MCF 10A (cell line): ENCODE results near the gene RELB. TPM values are rescaled to one million over a fixed set of nuclear protein-coding genes. Genes with fewer than 3 reads are reported as not detected.

Experiments
- BruUV-seq: library from RNA; stranded (reverse); fragments of 400-500 nt; replicated peaks from 2 replicates; lab custom pipeline; 2021; lab: Mats Ljungman, UMichigan
- CTCF ChIA-PET: fragments of 300-600 bp; sonication (Branson Sonifier 250); formaldehyde crosslinking; extraction: SDS; loops from one replicate; lab custom pipeline; 2021; ENCODE audit warnings: antibody characterized with exemption, inconsistent platforms; lab: Yijun Ruan, JAX
- POLR2A ChIA-PET: fragments of 300-600, 350-650 bp; sonication (Branson Sonifier 250); formaldehyde crosslinking; extraction: SDS; loops from one replicate; lab custom pipeline; 2020; ENCODE audit warnings: antibody characterized with exemption, inconsistent platforms; lab: Yijun Ruan, JAX
- DNase-seq: peaks from one replicate; pipeline ENCODE4 v3.0.0-alpha.2; 2018; ENCODE audit not compliant: unreplicated experiment
- H3K27ac Mint-ChIP-seq: one replicate; pipeline ENCODE4 v1.8.0; 2022; ENCODE audit warnings: mild to moderate bottlenecking, low read depth, mixed read lengths; ENCODE audit not compliant: unreplicated experiment
- H3K27me3 Mint-ChIP-seq: one replicate; pipeline ENCODE4 v1.8.0; 2022; ENCODE audit warnings: mixed read lengths; ENCODE audit not compliant: insufficient read depth, unreplicated experiment
- H3K36me3 Mint-ChIP-seq: one replicate; pipeline ENCODE4 v1.8.0; 2022; ENCODE audit warnings: mild to moderate bottlenecking, moderate library complexity, mixed read lengths; ENCODE audit not compliant: insufficient read depth, unreplicated experiment
- H3K4me1 Mint-ChIP-seq: one replicate; pipeline ENCODE4 v1.8.0; 2022; ENCODE audit warnings: mixed read lengths; ENCODE audit not compliant: insufficient read depth, unreplicated experiment
- H3K4me3 Mint-ChIP-seq: one replicate; pipeline ENCODE4 v1.8.0; 2022; ENCODE audit warnings: mild to moderate bottlenecking, moderate library complexity, mixed read lengths; ENCODE audit not compliant: unreplicated experiment
- H3K9me3 Mint-ChIP-seq: one replicate; pipeline ENCODE4 v1.8.0; 2022; ENCODE audit warnings: mixed read lengths; ENCODE audit not compliant: unreplicated experiment
- CTCF ChIP-seq: fragments of 200-600 bp; IDR thresholded peaks from one replicate; pipeline ENCODE4 v1.8.0; 2022; ENCODE audit warnings: antibody characterized with exemption, mild to moderate bottlenecking; ENCODE audit not compliant: unreplicated experiment
- intact Hi-C: fragments of 100-400 bp; cut with micrococcal nuclease; formaldehyde crosslinking; loops from 2 replicates; pipeline ENCODE4 v1.14.1; 2022
- total RNA-seq: library from RNA; stranded (reverse); gene quantifications from 2 replicates; pipeline ENCODE4 v1.2.3, GENCODE V29; 2022

The RELB gene
- total RNA-seq, 1 experiment from 2014 or later = 39.8 TPM

DNA sequence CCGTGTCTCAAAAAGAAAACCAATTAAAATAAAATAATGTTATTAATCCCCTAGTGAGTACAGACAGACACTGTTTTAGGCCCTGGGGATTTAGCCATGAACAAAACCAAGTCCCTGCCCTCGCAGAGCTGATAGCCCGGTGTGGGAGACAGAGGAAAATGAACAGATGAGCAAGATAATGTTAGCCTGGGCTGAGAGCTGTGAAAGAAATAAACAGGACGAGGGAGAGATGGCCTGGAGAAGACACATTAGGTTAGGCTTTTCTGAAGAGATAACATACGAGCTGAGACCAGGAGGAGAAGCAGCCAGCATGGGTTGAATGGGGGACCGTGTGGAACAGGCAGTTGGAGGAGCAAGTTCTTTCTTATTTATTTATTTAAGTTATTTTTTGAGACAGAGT lies 9.0 kb downstream of the RELB start:
- H3K27me3 Mint-ChIP-seq = no peaks in the 10 kb centered on the region
- H3K4me1 Mint-ChIP-seq = no peaks in the 10 kb centered on the region
- no peak for TF ChIP-seq CTCF
- no peak overlapping the region for H3K27ac Mint-ChIP-seq
- BruUV-seq = no TSS peak
- intact Hi-C loops = no loop called here
- no peak for DNase-seq
- no peak overlapping the region for H3K4me3 Mint-ChIP-seq
- H3K9me3 Mint-ChIP-seq = no peaks in the 10 kb centered on the region
- peaks cover 68% of the 10 kb centered on the region for H3K36me3 Mint-ChIP-seq
- CTCF ChIA-PET = interaction anchor here (0.9 kb wide), 1 partner anchor 50 kb away, joined by 3 read pairs; no protein-coding TSS in a partner anchor
- POLR2A ChIA-PET = no interaction called here

DNA sequence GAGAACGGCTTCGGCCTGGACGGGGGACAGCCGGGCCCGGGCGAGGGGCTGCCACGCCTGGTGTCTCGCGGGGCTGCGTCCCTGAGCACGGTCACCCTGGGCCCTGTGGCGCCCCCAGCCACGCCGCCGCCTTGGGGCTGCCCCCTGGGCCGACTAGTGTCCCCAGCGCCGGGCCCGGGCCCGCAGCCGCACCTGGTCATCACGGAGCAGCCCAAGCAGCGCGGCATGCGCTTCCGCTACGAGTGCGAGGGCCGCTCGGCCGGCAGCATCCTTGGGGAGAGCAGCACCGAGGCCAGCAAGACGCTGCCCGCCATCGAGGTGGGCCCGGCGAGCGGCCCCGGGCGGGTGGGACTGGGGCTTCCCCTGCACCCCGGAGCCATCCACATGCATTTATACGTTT lies 10.7 kb downstream of the RELB start:
- TF ChIP-seq CTCF = no peak
- H3K27ac Mint-ChIP-seq = no peak overlapping the region
- no peaks in the 10 kb centered on the region for H3K4me1 Mint-ChIP-seq
- ChIA-PET CTCF (no interaction called here), POLR2A (interaction anchor here (0.6 kb wide), 1 partner anchor 191 kb away, joined by 3 read pairs; no protein-coding TSS in a partner anchor)
- no peak overlapping the region for H3K4me3 Mint-ChIP-seq
- no peaks in the 10 kb centered on the region for H3K27me3 Mint-ChIP-seq
- no peaks in the 10 kb centered on the region for H3K9me3 Mint-ChIP-seq
- DNase-seq = no peak
- intact Hi-C loops = no loop called here
- BruUV-seq = no TSS peak
- H3K36me3 Mint-ChIP-seq = peaks cover 70% of the 10 kb centered on the region

DNA sequence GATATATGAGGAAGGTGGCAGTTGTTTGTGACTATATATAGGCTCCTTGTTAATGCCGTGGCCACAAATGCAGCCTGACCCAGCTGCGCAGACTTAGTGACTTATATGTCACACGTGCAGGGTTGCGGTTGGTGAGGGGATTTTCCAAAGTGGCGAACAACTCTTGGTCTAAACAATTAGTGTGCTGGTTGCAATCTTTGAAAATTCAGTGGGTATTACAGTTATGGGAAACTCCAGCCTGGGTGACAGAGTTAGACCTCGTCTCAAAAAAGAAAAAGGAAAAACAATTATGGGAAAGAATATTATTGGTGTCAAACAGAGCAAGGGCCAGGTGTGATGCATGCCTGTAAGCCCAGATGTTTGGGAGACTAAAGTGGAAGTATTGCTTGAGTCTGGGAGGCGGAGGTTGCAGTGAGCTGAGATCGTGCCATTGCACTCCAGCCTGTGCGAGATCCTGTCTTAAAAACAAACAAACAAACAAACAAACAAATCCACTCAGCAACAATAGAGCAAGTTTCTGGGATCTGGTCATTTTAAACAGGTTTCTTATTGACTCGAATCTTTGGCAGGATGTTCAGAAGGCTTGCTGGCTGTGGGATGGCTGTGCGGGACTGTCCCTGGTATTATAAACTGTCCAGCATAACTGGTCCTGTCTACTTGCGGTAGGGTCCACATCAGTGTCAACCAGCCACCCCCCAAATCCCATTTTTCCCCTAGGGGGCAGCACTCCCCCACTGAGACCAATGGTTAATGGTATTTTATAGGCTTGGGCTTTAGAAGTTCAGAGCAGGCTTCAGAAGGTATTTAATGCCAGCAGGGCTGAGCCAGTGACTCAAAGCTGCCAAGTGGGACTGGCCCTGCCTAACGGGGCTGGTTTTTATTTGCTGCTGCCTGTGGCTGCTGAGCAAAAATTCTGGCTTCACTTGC lies 15.4 kb downstream of the RELB start:
- BruUV-seq = no TSS peak
- Mint-ChIP-seq H3K4me1 (peaks cover 9% of the 10 kb centered on the region), H3K36me3 (peaks cover 78% of the 10 kb centered on the region), H3K27ac (no peak overlapping the region), H3K9me3 (no peaks in the 10 kb centered on the region), H3K4me3 (no peak overlapping the region), H3K27me3 (no peaks in the 10 kb centered on the region)
- TF ChIP-seq CTCF = peak; percentile 39
- CTCF ChIA-PET = interaction anchor here (0.6 to 0.9 kb wide), 5 partner anchors 10 to 249 kb away, joined by 3 to 6 read pairs (median 4); no protein-coding TSS in a partner anchor
- DNase-seq = peak; percentile 72
- POLR2A ChIA-PET = interaction anchor here (0.7 kb wide), 1 partner anchor 63 kb away, joined by 6 read pairs; no protein-coding TSS in a partner anchor
- intact Hi-C loops = loop anchor here (1.0 kb wide), 1 partner anchor 43 kb away; no protein-coding TSS in a partner anchor

DNA sequence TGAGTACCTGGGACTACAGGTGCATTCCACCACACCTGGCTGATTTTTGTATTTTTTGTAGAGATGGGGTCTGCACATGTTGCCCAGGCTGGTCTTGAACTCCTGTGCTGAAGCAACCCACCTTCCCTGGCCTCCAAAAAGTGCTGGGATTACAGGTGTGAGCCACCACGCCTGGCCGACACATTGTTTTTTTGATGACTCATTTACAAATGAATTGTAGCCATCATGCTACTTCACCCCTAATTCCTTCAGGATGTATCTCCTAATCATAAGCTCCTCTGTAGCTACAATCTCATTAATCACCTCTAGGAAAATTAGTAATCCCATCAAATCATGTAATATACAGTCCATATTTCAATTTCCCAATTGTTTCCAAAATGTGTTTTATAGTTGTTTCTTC lies 17.9 kb downstream of the RELB start:
- ChIA-PET POLR2A (interaction anchor here (2.2 kb wide), 1 partner anchor 20 kb away, joined by 9 read pairs; the partner anchor contains the start of gene CLASRP), CTCF (interaction anchor here (1.1 kb wide), 1 partner anchor 9 kb away, joined by 4 read pairs; no protein-coding TSS in a partner anchor)
- Mint-ChIP-seq H3K27ac (no peak overlapping the region), H3K9me3 (no peaks in the 10 kb centered on the region), H3K4me1 (peaks cover 9% of the 10 kb centered on the region), H3K27me3 (no peaks in the 10 kb centered on the region), H3K36me3 (peaks cover 75% of the 10 kb centered on the region), H3K4me3 (no peak overlapping the region)
- no peak for DNase-seq
- TF ChIP-seq CTCF = no peak
- intact Hi-C loops = no loop called here
- BruUV-seq = no TSS peak
